ENCODE measurements around the gene C9.

The C9 gene

GRCh38 chr5:39399135-39400036 is 35.1 kb upstream of the C9 start:
- Histone ChIP-seq H3K4me3 (ENCODE audit: low read depth in 1 of 2, low read length in 2 of 2) (no peak overlapping the region), H3K9me3 (ENCODE audit: control insufficient read depth in 1 of 2, low read length in 2 of 2) (peaks cover 0 to 2% of the 10 kb centered on the region in 2 donors), H3K27ac (ENCODE audit: low read depth, low read length) (peak overlapping the region; percentile 68), H3K27me3 (ENCODE audit: control insufficient read depth in 1 of 2, insufficient read depth in 2 of 2, low read length in 2 of 2) (no peaks in the 10 kb centered on the region), H3K36me3 (ENCODE audit: control insufficient read depth in 1 of 2, insufficient read depth in 2 of 2, low read length in 2 of 2) (no peaks in the 10 kb centered on the region), H3K9ac (ENCODE audit: low read depth in 1 of 2, low read length in 2 of 2) (no peak overlapping the region), H3K4me1 (ENCODE audit: control insufficient read depth in 1 of 2, insufficient read depth in 2 of 2, low read length in 2 of 2) (peaks cover 9 to 23% of the 10 kb centered on the region in 2 donors)

DNA sequence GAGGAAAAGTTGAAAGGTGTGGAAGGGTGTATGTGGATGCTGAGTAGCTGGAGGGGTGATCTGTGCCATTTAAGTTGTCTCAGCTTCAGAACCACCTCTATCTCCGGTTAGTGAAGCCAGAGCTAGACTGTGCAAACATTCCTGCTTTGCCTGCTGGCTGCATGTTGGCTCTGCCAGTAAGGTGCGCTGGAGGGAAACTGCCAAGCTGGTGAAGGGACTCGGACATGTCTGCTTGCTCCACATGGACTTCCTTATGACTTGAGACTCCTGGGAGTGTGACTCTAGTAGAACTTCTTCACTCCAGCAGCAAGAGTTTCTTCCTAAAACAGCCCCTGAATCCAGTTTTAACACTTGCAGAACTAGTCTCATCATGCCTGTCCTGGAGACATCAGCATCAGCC is 32.5 kb upstream of the C9 start:
- Histone ChIP-seq H3K9me3 (ENCODE audit: control insufficient read depth in 1 of 2, low read length in 2 of 2) (no peaks in the 10 kb centered on the region), H3K9ac (ENCODE audit: low read depth in 1 of 2, low read length in 2 of 2) (no peak overlapping the region), H3K36me3 (ENCODE audit: control insufficient read depth in 1 of 2, insufficient read depth in 2 of 2, low read length in 2 of 2) (no peaks in the 10 kb centered on the region), H3K27me3 (ENCODE audit: control insufficient read depth in 1 of 2, insufficient read depth in 2 of 2, low read length in 2 of 2) (no peaks in the 10 kb centered on the region), H3K27ac (ENCODE audit: low read depth, low read length) (no peak overlapping the region), H3K4me1 (ENCODE audit: control insufficient read depth in 1 of 2, insufficient read depth in 2 of 2, low read length in 2 of 2) (peaks cover 9 to 23% of the 10 kb centered on the region in 2 donors), H3K4me3 (ENCODE audit: low read depth in 1 of 2, low read length in 2 of 2) (no peak overlapping the region)

DNA sequence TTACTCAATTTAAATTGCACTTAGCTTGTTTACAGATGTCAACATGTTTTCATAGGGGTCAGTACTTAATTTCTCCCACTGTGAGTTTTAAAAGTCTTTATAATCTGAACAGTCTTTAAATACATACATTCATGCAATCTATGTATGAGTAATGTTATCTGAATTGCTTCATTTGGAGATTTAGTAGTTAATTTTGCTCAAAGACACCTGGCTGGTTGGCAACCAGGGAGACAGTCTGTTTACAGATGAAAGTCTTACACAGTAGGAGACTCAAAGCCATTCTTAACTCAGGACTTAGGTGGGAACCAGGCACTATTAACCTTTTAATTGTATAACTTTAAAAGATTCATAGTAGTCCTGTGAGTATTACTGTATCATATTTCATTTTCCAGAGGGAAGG is 31.2 kb upstream of the C9 start:
- H3K4me3 ChIP-seq (ENCODE audit: low read depth in 1 of 2, low read length in 2 of 2) = no peak overlapping the region
- H3K27ac ChIP-seq (ENCODE audit: low read depth, low read length) = no peak overlapping the region
- H3K9ac ChIP-seq (ENCODE audit: low read depth in 1 of 2, low read length in 2 of 2) = no peak overlapping the region
- H3K36me3 ChIP-seq (ENCODE audit: control insufficient read depth in 1 of 2, insufficient read depth in 2 of 2, low read length in 2 of 2) = no peaks in the 10 kb centered on the region
- peaks cover 3 to 14% of the 10 kb centered on the region in 2 donors for H3K4me1 ChIP-seq (ENCODE audit: control insufficient read depth in 1 of 2, insufficient read depth in 2 of 2, low read length in 2 of 2)
- no peaks in the 10 kb centered on the region for H3K27me3 ChIP-seq (ENCODE audit: control insufficient read depth in 1 of 2, insufficient read depth in 2 of 2, low read length in 2 of 2)
- H3K9me3 ChIP-seq (ENCODE audit: control insufficient read depth in 1 of 2, low read length in 2 of 2) = no peaks in the 10 kb centered on the region

GRCh38 chr5:39394946-39395345 is 30.7 kb upstream of the C9 start:
- Histone ChIP-seq H3K27me3 (ENCODE audit: control insufficient read depth in 1 of 2, insufficient read depth in 2 of 2, low read length in 2 of 2) (no peaks in the 10 kb centered on the region), H3K9ac (ENCODE audit: low read depth in 1 of 2, low read length in 2 of 2) (no peak overlapping the region), H3K4me1 (ENCODE audit: control insufficient read depth in 1 of 2, insufficient read depth in 2 of 2, low read length in 2 of 2) (peaks cover 0 to 11% of the 10 kb centered on the region in 2 donors), H3K27ac (ENCODE audit: low read depth, low read length) (no peak overlapping the region), H3K9me3 (ENCODE audit: control insufficient read depth in 1 of 2, low read length in 2 of 2) (no peaks in the 10 kb centered on the region), H3K36me3 (ENCODE audit: control insufficient read depth in 1 of 2, insufficient read depth in 2 of 2, low read length in 2 of 2) (no peaks in the 10 kb centered on the region), H3K4me3 (ENCODE audit: low read depth in 1 of 2, low read length in 2 of 2) (no peak overlapping the region)

- Histone ChIP-seq H3K4me3 (ENCODE audit: low read depth in 1 of 2, low read length in 2 of 2) (no peak overlapping the region), H3K36me3 (ENCODE audit: control insufficient read depth in 1 of 2, insufficient read depth in 2 of 2, low read length in 2 of 2) (no peaks in the 10 kb centered on the region), H3K27me3 (ENCODE audit: control insufficient read depth in 1 of 2, insufficient read depth in 2 of 2, low read length in 2 of 2) (no peaks in the 10 kb centered on the region), H3K27ac (ENCODE audit: low read depth, low read length) (no peak overlapping the region), H3K9ac (ENCODE audit: low read depth in 1 of 2, low read length in 2 of 2) (no peak overlapping the region), H3K9me3 (ENCODE audit: control insufficient read depth in 1 of 2, low read length in 2 of 2) (no peaks in the 10 kb centered on the region), H3K4me1 (ENCODE audit: control insufficient read depth in 1 of 2, insufficient read depth in 2 of 2, low read length in 2 of 2) (no peaks in the 10 kb centered on the region)
These were observed 26.6 kb upstream of the C9 start for GRCh38 chr5:39390945-39391344.

DNA sequence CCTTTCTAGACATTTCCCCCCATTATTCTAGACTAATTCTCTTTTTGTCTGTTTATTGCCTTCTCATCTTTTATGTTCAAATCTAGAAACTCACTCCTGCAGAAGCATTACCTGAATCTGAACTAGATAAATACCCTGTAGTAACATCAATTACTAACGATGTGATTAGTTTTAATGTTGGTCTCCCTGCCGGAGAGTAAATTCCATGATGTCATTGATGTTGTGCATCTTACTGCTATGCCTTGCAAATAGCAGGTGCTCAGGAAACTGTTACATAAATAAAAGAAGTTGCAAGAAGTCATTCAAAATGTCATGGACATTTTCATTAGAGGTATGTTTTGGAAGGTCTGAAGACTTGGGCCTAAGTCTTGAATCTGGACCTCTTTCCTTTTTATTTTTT is 23.0 kb upstream of the C9 start:
- H3K4me1 ChIP-seq (ENCODE audit: control insufficient read depth in 1 of 2, insufficient read depth in 2 of 2, low read length in 2 of 2) = no peaks in the 10 kb centered on the region
- peaks cover 0 to 4% of the 10 kb centered on the region in 2 donors for H3K27me3 ChIP-seq (ENCODE audit: control insufficient read depth in 1 of 2, insufficient read depth in 2 of 2, low read length in 2 of 2)
- H3K9ac ChIP-seq (ENCODE audit: low read depth in 1 of 2, low read length in 2 of 2) = no peak overlapping the region
- no peak overlapping the region for H3K4me3 ChIP-seq (ENCODE audit: low read depth in 1 of 2, low read length in 2 of 2)
- H3K27ac ChIP-seq (ENCODE audit: low read depth, low read length) = no peak overlapping the region
- peaks cover 0 to 3% of the 10 kb centered on the region in 2 donors for H3K36me3 ChIP-seq (ENCODE audit: control insufficient read depth in 1 of 2, insufficient read depth in 2 of 2, low read length in 2 of 2)
- no peaks in the 10 kb centered on the region for H3K9me3 ChIP-seq (ENCODE audit: control insufficient read depth in 1 of 2, low read length in 2 of 2)

- no peak overlapping the region for H3K4me3 ChIP-seq (ENCODE audit: low read depth in 1 of 2, low read length in 2 of 2)
- peaks cover 0 to 4% of the 10 kb centered on the region in 2 donors for H3K27me3 ChIP-seq (ENCODE audit: control insufficient read depth in 1 of 2, insufficient read depth in 2 of 2, low read length in 2 of 2)
- no peaks in the 10 kb centered on the region for H3K4me1 ChIP-seq (ENCODE audit: control insufficient read depth in 1 of 2, insufficient read depth in 2 of 2, low read length in 2 of 2)
- peaks cover 0 to 7% of the 10 kb centered on the region in 2 donors for H3K36me3 ChIP-seq (ENCODE audit: control insufficient read depth in 1 of 2, insufficient read depth in 2 of 2, low read length in 2 of 2)
- H3K9ac ChIP-seq (ENCODE audit: low read depth in 1 of 2, low read length in 2 of 2) = no peak overlapping the region
- H3K27ac ChIP-seq (ENCODE audit: low read depth, low read length) = no peak overlapping the region
- no peaks in the 10 kb centered on the region for H3K9me3 ChIP-seq (ENCODE audit: control insufficient read depth in 1 of 2, low read length in 2 of 2)
These were observed 20.0 kb upstream of the C9 start for GRCh38 chr5:39384271-39384670.

GRCh38 chr5:39381376-39381775 is 17.1 kb upstream of the C9 start:
- H3K36me3 ChIP-seq (ENCODE audit: control insufficient read depth in 1 of 2, insufficient read depth in 2 of 2, low read length in 2 of 2) = peaks cover 0 to 7% of the 10 kb centered on the region in 2 donors
- no peak overlapping the region for H3K4me3 ChIP-seq (ENCODE audit: low read depth in 1 of 2, low read length in 2 of 2)
- no peak overlapping the region for H3K27ac ChIP-seq (ENCODE audit: low read depth, low read length)

DNA sequence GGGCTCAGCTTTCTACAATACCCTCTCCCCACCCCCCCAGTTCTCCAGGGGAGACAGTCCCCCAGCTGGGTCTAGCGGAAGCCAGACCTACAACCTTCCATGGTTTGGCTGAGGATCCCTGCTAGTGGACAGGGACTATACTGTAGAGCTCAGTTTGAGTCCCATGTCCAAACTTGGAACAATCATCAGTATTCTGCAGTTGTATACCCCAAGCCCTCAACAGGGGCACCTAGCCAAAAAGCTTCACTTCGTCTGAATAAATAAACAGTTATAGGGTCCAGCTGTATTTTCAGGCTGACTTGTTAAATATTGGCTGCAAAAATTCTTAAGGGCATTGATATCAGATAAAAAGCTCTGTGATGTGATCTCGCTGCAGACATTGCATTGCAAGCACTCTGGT is 15.4 kb upstream of the C9 start:
- Histone ChIP-seq H3K27me3 (ENCODE audit: control insufficient read depth in 1 of 2, insufficient read depth in 2 of 2, low read length in 2 of 2) (peaks cover 0 to 4% of the 10 kb centered on the region in 2 donors), H3K4me1 (ENCODE audit: control insufficient read depth in 1 of 2, insufficient read depth in 2 of 2, low read length in 2 of 2) (no peaks in the 10 kb centered on the region), H3K9ac (ENCODE audit: low read depth in 1 of 2, low read length in 2 of 2) (no peak overlapping the region), H3K9me3 (ENCODE audit: control insufficient read depth in 1 of 2, low read length in 2 of 2) (no peaks in the 10 kb centered on the region), H3K4me3 (ENCODE audit: low read depth in 1 of 2, low read length in 2 of 2) (no peak overlapping the region), H3K27ac (ENCODE audit: low read depth, low read length) (no peak overlapping the region), H3K36me3 (ENCODE audit: control insufficient read depth in 1 of 2, insufficient read depth in 2 of 2, low read length in 2 of 2) (peaks cover 0 to 7% of the 10 kb centered on the region in 2 donors)

More at GRCh38 chr5:39381376-39381775, 17.1 kb upstream of the C9 start:
- Histone ChIP-seq H3K4me1 (ENCODE audit: control insufficient read depth in 1 of 2, insufficient read depth in 2 of 2, low read length in 2 of 2) (no peaks in the 10 kb centered on the region), H3K27me3 (ENCODE audit: control insufficient read depth in 1 of 2, insufficient read depth in 2 of 2, low read length in 2 of 2) (peaks cover 0 to 4% of the 10 kb centered on the region in 2 donors), H3K9ac (ENCODE audit: low read depth in 1 of 2, low read length in 2 of 2) (no peak overlapping the region), H3K9me3 (ENCODE audit: control insufficient read depth in 1 of 2, low read length in 2 of 2) (no peaks in the 10 kb centered on the region)

DNA sequence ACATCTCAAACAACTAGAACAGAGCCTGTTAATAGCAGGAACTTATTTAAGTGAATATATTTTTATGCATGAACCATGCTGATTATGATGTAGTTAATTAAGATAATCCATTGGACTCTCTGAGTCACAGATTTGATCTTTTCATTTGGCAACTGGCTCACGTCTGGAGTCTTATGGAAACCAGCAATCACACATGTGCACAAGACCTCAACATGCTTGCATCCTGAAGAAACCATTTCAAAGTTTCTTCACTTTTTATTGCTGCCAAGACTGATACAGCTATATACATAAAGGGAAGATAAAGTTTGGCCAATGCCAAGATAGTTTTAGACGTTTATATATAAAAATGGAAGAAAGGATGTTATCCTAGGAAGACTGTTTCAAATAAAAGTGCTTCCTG is 13.3 kb upstream of the C9 start:
- Histone ChIP-seq H3K9me3 (ENCODE audit: control insufficient read depth in 1 of 2, low read length in 2 of 2) (no peaks in the 10 kb centered on the region), H3K27ac (ENCODE audit: low read depth, low read length) (no peak overlapping the region), H3K4me1 (ENCODE audit: control insufficient read depth in 1 of 2, insufficient read depth in 2 of 2, low read length in 2 of 2) (no peaks in the 10 kb centered on the region), H3K9ac (ENCODE audit: low read depth in 1 of 2, low read length in 2 of 2) (no peak overlapping the region), H3K4me3 (ENCODE audit: low read depth in 1 of 2, low read length in 2 of 2) (no peak overlapping the region), H3K27me3 (ENCODE audit: control insufficient read depth in 1 of 2, insufficient read depth in 2 of 2, low read length in 2 of 2) (peaks cover 0 to 4% of the 10 kb centered on the region in 2 donors), H3K36me3 (ENCODE audit: control insufficient read depth in 1 of 2, insufficient read depth in 2 of 2, low read length in 2 of 2) (peaks cover 0 to 7% of the 10 kb centered on the region in 2 donors)
